HG03066 (cell line): ENCODE data around the gene BLOC1S3.

Experiments used
- ATAC-seq: cut with Tn5 transposase; IDR thresholded peaks from one replicate; pipeline ENCODE4 v1.9.1; 2021; ENCODE audit warnings: low read depth; ENCODE audit not compliant: unreplicated experiment

BLOC1S3 gene

DNA sequence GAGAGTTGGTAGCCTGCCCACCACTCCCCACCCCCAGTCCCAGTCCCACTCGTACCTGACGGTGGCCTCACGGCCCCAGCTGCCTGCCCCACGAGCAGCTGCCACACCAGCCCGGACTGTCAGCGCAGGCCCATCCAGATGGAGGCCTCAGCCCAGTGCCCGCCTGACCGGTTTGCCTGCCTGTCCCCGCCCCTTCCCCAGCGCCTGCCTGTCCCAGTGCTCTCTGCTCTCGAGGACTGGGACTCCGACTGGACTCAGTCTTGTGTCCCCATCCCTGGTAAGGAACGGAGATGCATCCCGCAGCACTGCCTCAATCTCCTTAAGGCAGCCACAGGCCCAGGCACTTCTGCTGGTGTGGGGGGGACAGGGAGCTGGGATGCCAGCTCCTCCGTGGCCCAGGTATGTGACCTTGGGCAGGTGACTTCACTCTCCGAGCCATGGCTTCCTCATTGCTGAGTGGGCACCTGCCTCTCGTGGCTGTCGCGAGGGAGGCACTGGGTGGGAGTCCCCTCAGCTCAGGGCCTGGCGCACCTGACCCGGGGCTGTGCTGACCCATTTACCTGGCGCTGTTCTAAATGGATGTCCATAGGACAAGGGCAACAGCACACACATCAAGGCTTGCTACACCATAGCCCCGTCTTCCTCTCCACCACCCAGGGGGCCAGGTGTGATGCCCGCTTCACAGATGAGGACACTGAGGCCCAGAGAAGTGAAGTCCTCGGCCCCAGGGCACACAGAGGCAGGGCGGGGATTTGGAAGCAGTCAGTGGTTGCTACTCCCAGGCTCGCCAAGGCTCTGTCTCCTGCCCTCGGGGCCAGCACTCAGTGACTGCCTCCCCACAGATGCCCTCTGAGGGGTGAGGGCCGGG is 17.5 kb upstream of the BLOC1S3 start, which contains the start of gene NKPD1:
Gene NKPD1, minus strand, starts transcription at position 113 of the 868 bp plus-strand sequence. CDS start 832 bp downstream, outside the sequence.
- ATAC-seq = no peak

DNA sequence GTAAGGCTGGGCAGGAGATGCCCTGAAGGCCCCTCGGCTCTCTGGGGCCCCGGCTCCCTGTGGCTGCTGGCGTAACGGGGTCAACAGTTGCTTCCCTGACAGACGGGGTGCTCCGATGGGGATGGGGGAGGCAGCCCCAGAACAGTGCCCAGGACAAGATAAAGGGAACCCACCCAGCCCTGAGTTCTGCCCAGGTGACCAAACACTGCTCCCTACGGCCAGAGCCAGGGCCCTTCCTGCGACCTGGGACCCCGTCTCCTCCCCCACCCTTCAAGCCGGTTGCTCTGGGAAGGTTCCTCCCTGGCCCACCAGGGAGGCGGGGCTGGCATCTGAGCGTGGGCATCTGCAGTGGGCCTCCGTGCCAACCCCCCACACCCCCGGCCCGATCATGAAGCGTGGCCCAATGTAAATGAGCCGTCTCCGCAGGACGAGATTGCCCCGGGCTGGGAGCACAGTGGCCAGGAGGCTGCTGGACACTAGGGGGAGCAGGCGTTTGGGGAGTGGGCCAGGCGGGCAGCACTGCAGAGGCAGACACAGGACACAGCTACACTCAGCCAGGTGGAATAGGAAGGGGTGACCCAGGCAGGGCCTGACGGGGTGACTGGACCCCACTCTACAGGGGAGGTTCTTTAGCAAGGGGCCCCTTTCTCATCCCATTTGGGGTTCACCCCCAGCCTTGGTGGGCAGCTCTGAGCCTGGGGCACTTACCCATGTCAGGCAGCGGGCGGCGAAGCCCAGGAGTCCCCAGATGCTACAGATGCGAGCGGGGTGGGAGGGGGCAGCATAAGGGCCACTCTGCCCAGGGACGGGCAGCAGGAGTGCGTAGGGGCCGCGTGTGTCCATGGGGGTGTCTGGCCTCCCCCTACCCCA is 16.6 kb upstream of the BLOC1S3 start:
- ATAC-seq = no peak

DNA sequence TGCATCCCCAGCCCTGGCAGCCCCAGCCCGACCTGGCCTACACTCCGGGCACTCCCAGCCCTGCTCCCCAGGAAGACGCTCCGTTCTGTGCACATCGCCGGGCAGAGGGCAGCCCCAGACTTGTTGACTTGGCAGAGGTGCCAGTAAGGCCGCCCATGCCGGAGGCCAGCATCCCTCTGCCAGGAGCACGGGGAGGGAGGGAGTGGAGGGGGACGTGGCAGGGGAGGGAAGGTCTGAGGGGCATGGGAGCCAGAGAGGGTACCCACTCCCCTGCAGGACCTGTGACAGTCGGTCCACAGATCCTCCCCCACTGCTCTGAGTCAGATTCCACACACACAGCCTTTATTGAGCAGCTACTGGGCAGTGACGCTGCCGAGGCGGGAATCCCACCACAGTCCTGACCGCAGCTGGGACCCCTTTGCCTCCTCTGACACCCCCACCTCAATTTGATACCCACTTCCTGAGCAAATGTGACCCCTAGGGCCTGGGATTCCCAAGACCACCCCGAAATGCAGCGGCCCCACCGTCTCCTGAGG is 15.9 kb upstream of the BLOC1S3 start:
- ATAC-seq = no peak

DNA sequence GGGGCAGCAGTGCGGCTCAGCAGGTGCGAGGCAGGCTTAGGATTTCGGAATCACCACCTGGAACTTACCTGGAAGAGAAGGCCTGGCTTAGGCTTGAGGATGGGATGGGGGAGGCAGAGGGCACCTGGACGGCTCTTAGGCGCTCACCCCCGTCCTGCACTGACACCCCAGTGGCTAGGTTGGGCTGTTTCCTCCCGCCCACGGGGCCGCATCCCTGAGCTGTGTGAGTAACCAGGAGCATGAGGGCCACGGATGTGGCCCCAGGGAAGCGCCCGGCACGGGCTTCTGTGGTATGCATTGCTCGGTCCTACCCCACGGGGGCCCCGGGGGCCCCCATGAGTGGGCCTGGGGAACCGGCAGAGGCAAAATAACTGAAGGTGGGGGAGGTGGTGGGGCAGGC is 15.4 kb upstream of the BLOC1S3 start:
- no peak for ATAC-seq

DNA sequence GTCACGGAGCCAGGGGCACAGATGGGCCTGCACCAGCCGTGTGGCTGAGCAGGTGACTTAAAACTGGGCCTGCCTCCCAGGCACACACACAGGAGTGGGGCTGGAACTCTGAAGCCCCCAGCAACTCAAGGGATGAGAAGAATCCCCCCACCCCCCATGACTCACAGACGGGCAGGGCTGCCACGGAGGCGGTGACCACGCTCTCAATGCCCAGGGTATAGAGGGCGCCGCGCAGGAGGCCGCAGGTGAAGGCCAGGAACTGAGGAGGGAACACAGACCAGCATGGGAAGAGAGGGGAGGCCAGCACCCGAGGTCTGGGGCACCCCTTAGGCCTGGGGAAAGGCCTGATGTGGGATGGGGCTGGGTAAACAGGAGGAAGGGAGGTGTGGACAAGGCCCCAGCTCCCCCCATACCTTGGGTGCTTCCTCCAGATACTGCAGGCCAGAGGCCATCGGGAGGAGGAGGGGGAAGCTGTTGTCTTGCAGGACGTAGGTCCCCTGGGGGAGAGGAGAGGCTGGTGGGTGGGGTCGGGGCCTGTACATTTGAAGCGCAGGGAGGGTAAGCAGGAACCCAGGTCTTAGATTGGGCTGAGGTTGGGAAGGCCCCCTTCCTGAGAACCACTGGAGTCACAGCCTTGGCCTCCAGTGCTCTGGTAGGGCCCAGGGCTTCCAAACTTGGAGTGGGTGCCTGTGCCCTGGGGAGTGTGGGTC is 14.7 kb upstream of the BLOC1S3 start:
- ATAC-seq = no peak

DNA sequence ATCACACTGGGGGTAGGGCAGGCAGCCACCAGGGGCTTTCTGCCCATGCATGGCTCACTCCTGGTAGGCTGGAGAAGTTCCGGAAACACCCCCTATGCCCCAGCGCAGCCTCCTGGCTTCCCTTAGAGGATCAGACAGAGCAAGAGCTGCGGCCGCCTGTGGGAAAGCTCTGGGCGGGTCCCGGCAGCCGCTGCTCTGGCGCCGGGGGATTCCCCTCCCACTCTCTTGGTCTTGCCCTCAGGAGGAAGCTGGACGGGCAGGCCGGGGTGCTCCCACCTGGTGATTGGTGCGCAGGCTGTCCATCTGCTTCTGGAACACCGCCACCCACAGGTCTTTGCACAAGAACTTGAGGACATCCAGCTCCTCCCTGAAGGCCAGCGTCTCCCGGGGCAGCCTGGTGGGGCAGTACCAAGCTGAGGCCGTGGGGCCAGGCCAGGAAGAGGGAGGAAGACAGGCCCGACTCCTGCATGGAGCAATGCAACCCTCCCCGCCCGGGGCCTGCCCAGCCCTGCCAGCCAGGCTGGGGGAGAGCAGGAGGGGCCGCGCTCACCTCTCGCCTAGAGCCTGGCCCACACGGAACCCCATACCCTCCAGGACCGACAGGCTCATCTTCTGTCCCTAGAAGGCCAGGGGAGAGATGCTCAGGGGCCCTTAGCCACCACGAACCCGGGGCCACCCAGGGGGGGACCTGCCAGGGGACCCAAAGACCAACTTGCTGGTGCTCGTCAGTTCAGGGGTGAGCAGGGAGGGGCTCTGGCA is 13.8 kb upstream of the BLOC1S3 start:
- peak; percentile 68 for ATAC-seq

DNA sequence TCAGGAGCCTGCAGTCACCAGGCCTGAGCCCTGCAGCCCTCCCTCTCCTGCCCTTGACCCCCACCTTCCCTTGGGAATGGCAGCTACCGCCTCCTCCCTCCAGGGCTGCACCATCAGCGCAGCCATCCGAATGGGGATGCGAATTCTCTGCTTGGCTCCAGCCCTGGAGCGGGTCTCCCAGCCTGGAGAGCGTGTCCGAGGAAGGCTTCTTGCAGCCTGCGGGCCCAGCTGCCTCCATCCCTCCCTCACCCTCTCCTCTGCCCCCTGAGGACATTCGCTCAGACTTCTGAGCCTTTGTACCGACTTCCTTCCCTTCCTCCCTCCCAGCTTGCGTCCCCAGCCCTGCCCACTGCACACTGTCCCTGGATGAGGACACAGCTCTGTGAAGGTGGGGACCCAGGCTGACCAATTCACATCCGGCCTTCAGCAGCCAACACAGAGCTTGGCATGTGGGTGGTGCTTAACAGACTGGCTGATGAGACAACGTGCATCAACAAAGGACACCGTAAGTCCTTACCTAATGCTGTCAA is 11.8 kb upstream of the BLOC1S3 start:
- no peak for ATAC-seq

DNA sequence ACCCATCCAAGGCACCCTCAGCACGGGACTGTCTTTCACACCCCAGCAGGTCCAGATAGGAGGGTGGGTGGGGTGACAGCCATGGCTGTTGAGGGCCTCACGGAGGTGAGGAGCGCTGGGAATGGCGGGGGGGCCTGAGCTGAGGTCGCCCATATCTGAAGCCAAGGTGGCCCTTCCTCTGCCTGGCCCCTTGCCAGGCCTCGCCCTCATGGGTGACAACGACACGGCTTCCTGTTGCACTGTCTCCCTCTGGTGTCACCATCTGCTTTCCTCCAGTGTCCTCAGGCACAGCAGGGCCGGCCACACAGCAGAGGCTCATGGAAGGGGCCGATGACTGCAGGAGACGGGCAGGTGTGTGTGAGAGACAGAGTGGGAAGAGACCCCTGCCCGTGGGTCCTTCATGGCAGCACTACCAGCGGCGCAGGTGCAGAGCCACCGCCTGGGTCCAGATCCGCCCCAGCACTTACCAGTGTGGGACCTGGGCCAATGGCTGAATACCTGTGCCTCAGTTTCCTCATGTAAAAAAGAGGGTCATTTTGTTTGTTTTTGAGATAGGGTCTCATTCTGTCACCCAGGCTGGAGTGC is 9.7 kb upstream of the BLOC1S3 start:
- ATAC-seq = no peak

DNA sequence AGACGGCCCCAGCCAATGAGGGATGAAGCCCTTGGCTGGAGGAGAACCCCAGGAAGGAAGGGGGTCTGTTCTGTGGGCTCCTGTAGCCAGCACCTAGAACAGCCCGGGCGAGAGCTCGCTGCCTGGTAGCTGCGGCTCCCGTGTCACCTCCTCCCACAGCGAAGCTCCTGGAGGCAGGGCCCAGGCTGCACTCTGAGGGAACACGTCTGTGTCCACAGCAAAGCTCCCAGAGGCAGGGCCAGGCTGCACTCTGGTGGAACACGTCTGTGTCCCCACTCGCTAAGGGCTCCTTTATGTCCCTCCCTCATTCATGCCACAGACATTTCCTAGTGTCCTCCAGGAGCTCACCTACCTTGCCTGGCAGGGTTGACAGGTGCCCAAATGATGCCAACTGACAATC is 9.0 kb upstream of the BLOC1S3 start:
- ATAC-seq = no peak

DNA sequence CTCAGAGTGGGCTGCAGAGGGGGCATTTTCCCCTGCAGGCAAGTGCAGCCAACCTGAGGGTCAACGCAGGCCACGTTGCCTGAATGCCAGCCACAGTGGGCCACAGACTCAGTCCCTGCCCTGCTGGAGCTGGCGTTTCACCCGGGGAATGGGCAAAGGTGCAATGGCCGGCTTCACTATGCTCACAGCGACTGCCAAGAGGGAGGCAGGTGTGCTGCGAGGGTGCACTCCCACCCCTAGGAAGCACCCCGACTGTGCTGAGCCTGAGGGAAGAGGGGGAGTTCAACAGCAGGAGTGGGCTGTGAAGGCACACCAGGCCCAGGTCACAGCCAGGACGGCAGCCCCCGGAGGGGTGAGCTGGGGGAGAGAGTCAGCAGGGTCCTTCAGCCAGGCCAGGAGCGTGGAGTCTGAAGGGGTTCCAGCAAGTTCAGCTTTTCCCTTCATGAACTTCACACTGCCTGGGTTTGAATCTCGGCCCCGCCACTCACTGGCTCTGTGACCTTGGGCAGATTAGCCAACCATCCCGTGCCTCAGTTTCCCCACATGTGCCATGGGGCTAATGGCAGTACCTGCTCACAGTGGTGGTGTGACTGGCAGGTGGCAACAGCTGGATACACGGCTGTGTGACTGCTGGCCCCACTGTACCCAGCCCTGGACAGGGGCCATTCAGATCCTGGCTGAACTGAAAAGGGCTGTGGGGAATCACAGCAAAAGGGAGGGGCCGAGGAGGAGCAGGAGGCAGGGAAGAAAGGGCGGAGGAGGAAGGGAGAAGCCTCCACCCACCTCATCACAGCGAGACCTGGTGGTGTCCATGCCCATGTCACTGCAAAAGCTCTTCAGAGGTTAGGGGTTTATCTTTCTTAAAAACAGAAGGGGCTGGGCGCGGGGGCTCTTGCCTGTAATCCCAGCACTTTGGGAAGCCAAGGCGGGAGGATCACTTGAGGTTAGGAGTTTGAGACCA is 8.2 kb upstream of the BLOC1S3 start:
- ATAC-seq = no peak

DNA sequence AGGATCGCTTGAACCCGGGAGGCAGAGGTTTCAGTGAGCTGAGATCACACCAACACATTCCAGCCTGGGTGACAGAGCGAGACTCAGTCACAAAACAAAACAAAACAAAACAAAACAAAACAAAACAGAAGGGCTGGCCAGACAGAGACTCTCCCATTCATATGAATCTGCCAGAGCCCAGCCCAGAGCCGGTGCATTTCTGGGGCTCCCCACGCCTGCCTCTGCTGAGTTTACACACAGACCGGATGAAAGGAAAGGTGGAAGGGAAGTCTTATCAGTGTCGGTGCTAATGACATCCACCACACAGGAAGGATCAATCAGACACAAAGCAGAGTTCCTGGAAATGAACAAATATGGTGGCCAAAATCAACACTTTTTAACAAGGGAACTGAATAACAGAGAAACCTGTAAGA is 7.4 kb upstream of the BLOC1S3 start:
- ATAC-seq = no peak

DNA sequence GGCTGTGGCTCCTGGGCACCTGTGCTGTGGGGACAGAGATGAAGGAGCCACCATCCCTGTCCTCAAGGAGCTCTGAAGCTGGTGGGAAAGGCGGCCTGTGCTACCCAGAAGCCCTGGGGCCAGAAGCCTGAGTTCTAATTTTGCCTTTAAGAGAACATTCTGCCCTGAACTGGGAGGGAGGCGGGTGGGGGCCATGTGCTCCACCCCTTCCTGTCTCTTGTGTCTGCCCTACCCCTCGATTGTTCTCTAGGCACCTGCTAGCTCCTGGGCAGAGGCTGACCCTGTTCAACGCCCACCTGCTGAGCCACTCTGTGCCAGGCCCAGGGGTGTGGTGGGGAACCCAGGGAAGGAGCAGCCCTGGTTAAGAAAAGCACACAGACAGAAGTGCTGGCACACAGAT is 6.4 kb upstream of the BLOC1S3 start:
- ATAC-seq = no peak

DNA sequence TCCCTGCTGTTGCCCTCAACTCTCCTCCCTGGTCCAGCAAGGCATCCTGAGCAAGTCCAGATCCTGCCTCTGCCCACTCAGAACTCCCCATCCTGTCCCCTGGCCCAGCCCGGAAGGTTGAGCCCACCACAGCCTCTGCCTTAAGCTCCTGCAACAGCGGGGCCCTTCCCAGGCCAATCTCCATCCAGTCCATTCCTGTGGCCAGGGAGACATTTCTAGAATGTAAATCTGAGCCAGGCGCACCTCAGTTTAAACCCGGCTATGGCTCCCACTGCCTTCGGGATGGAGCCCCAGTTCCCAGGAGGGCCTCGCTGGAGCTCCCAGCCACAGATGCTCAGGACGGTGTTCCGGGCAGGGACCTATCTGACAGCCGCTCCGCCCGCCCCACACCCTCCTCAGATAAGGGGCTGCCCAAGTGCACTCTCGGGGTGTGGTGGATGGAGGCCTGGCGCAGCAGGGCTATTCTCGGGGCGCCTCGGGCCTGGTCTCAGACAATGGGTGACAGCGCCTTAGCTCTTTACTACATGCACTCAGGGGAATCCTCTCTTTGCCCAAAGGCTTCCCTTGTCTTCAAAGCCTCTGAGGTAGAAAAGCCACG is 5.9 kb upstream of the BLOC1S3 start:
- no peak for ATAC-seq

DNA sequence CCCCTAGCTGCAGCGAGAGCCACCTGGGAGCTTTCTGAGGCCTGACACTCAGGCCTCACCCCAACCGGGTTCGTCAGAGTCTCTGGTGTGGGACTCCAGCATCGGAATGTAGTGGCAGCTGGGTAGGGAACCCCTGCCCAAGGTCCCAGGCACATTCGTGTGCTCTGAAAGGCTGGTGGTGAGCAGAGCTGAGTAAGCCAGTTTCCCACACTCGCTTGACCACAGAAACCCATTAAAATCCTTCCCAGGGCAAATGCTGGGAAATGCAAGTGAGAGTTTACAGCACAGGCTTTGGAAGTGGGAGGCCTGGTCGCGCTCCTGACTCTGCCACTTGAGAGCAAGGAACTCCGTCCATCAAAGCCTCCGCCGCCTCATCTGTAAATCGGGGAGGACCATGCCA is 4.8 kb upstream of the BLOC1S3 start:
- ATAC-seq = no peak

DNA sequence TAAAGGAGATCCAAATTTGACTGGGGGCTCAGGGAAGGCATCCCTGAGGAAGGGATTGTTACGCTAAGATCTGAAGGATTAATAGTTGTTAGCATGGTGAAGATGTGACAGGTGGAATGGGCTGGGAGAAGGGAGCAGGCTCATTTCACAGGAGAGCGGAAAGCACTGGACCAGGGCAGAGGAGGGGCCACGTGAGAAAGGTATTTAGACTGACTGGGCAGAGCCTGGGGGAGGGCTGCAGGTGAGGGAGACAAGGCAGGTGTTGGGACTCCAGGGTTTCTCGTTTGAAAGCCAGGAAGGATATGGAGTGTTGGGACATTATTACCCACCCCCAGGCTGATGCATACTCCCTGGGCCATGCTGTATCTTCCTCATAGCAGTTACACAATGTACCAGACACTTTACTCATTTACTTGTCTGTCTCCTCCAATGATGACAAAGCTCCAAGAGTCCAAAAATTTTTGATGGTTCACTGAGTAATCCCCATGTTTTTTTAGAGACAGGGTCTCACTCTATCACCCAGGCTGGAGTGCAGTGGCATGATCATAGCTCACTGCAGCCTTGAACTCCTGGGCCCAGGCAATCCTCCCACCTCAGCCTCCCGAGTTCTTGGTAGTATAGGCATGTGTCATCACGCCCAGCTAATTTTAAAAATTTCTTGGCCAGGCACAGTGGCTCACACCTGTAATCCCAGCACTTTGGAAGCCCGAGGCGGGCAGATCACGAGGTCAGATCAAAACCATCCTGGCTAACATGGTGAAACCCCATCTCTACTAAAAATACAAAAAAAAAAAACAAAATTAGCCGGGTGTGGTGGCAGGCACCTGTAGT is 2.9 kb upstream of the BLOC1S3 start:
- no peak for ATAC-seq

DNA sequence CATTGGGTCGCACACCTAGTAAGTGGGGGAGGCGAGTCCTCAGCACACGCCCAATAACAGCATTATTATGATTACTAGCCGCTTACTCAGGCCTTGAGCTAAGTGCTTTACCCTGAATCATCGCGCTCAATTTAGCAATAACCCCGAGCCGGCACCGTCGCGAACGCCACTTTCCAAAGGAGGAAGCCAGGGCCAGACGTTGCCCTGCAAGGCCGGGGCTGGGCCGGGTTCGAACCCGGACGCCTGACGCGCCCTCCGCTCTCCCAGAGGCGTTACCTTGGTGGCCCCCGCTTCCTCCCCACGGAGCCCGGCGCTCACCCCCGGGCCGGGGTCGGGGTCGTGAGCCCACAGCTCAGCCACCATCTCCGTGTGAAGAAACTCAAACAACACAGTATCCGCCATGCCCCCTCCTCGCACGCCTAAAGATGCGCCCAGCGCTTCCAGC is 745 bp upstream of the BLOC1S3 start, which contains the start of gene TRAPPC6A:
Gene TRAPPC6A, minus strand, starts transcription at position 421 of the 445 bp plus-strand sequence. Its CDS starts 19 bp downstream, at position 402.
- ATAC-seq = peak; percentile 5
